GM23338 (cell line): ENCODE measurements around the gene ZNF804A. TPM values are rescaled to one million over a fixed set of nuclear protein-coding genes. Genes with fewer than 3 reads are reported as not detected.

Source experiments
- ATAC-seq: fragments of 200-7000 bp; cut with Tn5 transposase; 3 replicates; pipeline ENCODE4 v1.9.1; 2020
- DNase-seq: peaks from one replicate; pipeline ENCODE4 v3.0.0-alpha.2; 2015; ENCODE audit warnings: low spot score
- H2AFZ ChIP-seq: fragments of 200-600 bp; sonication (generic); 2 replicates; pipeline ENCODE4 v1.8.0; 2016; ENCODE audit warnings: antibody characterized with exemption, mild to moderate bottlenecking, moderate library complexity
- H3F3A ChIP-seq: fragments of 200-600 bp; sonication (generic); replicated peaks from 2 replicates; pipeline ENCODE4 v1.8.0; 2017; ENCODE audit warnings: antibody characterized with exemption, mixed run types, low read depth
- H3K27ac ChIP-seq: fragments of 200-600 bp; sonication (generic); 2 replicates; pipeline ENCODE4 v1.6.1; 2016; ENCODE audit warnings: low read depth
- H3K27me3 ChIP-seq: fragments of 200-600 bp; sonication (generic); 2 replicates; pipeline ENCODE4 v1.8.0; 2016; ENCODE audit warnings: mild to moderate bottlenecking, mixed run types, moderate library complexity; ENCODE audit not compliant: insufficient read depth
- H3K36me3 ChIP-seq: fragments of 200-600 bp; sonication (generic); 2 replicates; pipeline ENCODE4 v1.8.0; 2016; ENCODE audit warnings: mild to moderate bottlenecking; ENCODE audit not compliant: insufficient read depth
- H3K4me1 ChIP-seq: fragments of 200-600 bp; sonication (generic); 2 replicates; pipeline ENCODE4 v1.8.0; 2016; ENCODE audit warnings: mild to moderate bottlenecking, moderate library complexity; ENCODE audit not compliant: insufficient read depth
- H3K4me2 ChIP-seq: fragments of 200-600 bp; sonication (generic); 2 replicates; pipeline ENCODE4 v1.7.1; 2017; ENCODE audit warnings: mixed run types
- H3K4me3 ChIP-seq: fragments of 200-600 bp; sonication (generic); 2 replicates; pipeline ENCODE4 v1.6.1; 2016; ENCODE audit warnings: mixed run types
- H3K79me2 ChIP-seq: fragments of 200-600 bp; sonication (generic); replicated peaks from 2 replicates; pipeline ENCODE4 v1.8.0; 2017; ENCODE audit warnings: mild to moderate bottlenecking; ENCODE audit not compliant: insufficient read depth
- H3K9me2 ChIP-seq: fragments of 200-600 bp; sonication (generic); 2 replicates; pipeline ENCODE4 v1.8.0; 2017; ENCODE audit not compliant: insufficient read depth
- H4K20me1 ChIP-seq: fragments of 200-600 bp; sonication (generic); replicated peaks from 2 replicates; pipeline ENCODE4 v1.8.0; 2017; ENCODE audit warnings: mild to moderate bottlenecking; ENCODE audit not compliant: insufficient read depth
- H3K27ac Mint-ChIP-seq: 2 replicates; pipeline ENCODE4 v1.8.0; 2020; ENCODE audit warnings: inconsistent platforms, mild to moderate bottlenecking, moderate library complexity, mixed read lengths
- H3K27me3 Mint-ChIP-seq: 3 replicates; pipeline ENCODE4 v1.8.0; 2022; ENCODE audit warnings: low read depth, mild to moderate bottlenecking, moderate library complexity, mixed read lengths, inconsistent platforms; ENCODE audit not compliant: insufficient read depth, poor library complexity
- H3K36me3 Mint-ChIP-seq: 3 replicates; pipeline ENCODE4 v1.8.0; 2021; ENCODE audit warnings: low read depth, mild to moderate bottlenecking, inconsistent platforms, moderate library complexity, mixed read lengths
- H3K4me1 Mint-ChIP-seq: 3 replicates; pipeline ENCODE4 v1.8.0; 2020; ENCODE audit warnings: mild to moderate bottlenecking, inconsistent platforms, mixed read lengths
- H3K4me3 Mint-ChIP-seq: 3 replicates; pipeline ENCODE4 v1.8.0; 2021; ENCODE audit warnings: moderate library complexity, mild to moderate bottlenecking, inconsistent platforms, mixed read lengths
- H3K9me3 Mint-ChIP-seq: 3 replicates; pipeline ENCODE4 v1.8.0; 2020; ENCODE audit warnings: moderate library complexity, mild to moderate bottlenecking, inconsistent platforms, mixed read lengths
- CREB1 ChIP-seq: fragments of 250-450 bp; sonication (Bioruptor Pico); IDR thresholded peaks from 2 replicates; pipeline ENCODE4 v1.5.0; 2020; ENCODE audit warnings: low read depth, mild to moderate bottlenecking, moderate library complexity
- EZH2 ChIP-seq: fragments of 200-600 bp; sonication (generic); IDR thresholded peaks from one replicate; pipeline ENCODE4 v1.8.0; 2017; ENCODE audit warnings: antibody characterized with exemption, mild to moderate bottlenecking, low read depth; ENCODE audit not compliant: unreplicated experiment
- EZH2phosphoT487 ChIP-seq: fragments of 200-600 bp; sonication (generic); IDR thresholded peaks from one replicate; pipeline ENCODE4 v1.8.1; 2018; ENCODE audit warnings: antibody characterized with exemption; ENCODE audit not compliant: unreplicated experiment
- JUNB ChIP-seq: IDR thresholded peaks from one replicate; pipeline ENCODE4 v1.6.1; 2016; ENCODE audit warnings: antibody characterized with exemption; ENCODE audit not compliant: unreplicated experiment
- POLR2AphosphoS5 ChIP-seq: IDR thresholded peaks from 2 replicates; pipeline ENCODE4 v1.6.1; 2016; ENCODE audit warnings: antibody characterized with exemption, low read depth
- STAT1 ChIP-seq: IDR thresholded peaks from one replicate; pipeline ENCODE4 v1.6.1; 2016; ENCODE audit warnings: antibody characterized with exemption; ENCODE audit not compliant: unreplicated experiment
- ZNF114 ChIP-seq: fragments of 250-450 bp; sonication (Bioruptor Pico); IDR thresholded peaks from 2 replicates; pipeline ENCODE4 v1.5.0; 2020; ENCODE audit warnings: mild to moderate bottlenecking, moderate library complexity
- ZNF331 ChIP-seq: fragments of 250-450 bp; sonication (Bioruptor Pico); IDR thresholded peaks from 2 replicates; pipeline ENCODE4 v1.5.0; 2020; ENCODE audit warnings: low read depth, mild to moderate bottlenecking, moderate library complexity
- polyA plus RNA-seq: library from polyadenylated mRNA; unstranded; fragments of >200 nt; fragmentation: Nextera tagmentation; extraction: Ambion mirVana; gene quantifications from 2 replicates; pipeline ENCODE4 v1.2.1, GENCODE V29; 2016
- total RNA-seq: library from RNA; depleted of rRNA; stranded (reverse); fragments of >200 nt; shearing (Covaris generic); gene quantifications from 2 replicates; pipeline ENCODE4 v1.2.3, GENCODE V29; 2014
- TF ChIP-seq, protein P1 (sequence below): IDR thresholded peaks from one replicate; pipeline ENCODE4 v1.6.1; 2018; ENCODE audit warnings: antibody characterized with exemption; ENCODE audit not compliant: unreplicated experiment
- TF ChIP-seq, protein P2 (sequence below), 2 experiments: fragments of 200-600 bp in 1 of 2; sonication (generic) in 1 of 2; conservative IDR thresholded peaks; 2 replicates each; pipeline versions ENCODE4 v1.5.1 to v1.6.1; 2016 to 2017; ENCODE audit warnings: antibody characterized with exemption in 2 of 2, low read depth in 2 of 2, mild to moderate bottlenecking in 2 of 2, moderate library complexity in 1 of 2
- TF ChIP-seq, protein P3 (sequence below): IDR thresholded peaks from 2 replicates; pipeline ENCODE4 v1.6.1; 2016; ENCODE audit warnings: antibody characterized with exemption

Gene ZNF804A
- total and polyA plus RNA-seq, 2 experiments from 2014 or later, result not detected

DNA sequence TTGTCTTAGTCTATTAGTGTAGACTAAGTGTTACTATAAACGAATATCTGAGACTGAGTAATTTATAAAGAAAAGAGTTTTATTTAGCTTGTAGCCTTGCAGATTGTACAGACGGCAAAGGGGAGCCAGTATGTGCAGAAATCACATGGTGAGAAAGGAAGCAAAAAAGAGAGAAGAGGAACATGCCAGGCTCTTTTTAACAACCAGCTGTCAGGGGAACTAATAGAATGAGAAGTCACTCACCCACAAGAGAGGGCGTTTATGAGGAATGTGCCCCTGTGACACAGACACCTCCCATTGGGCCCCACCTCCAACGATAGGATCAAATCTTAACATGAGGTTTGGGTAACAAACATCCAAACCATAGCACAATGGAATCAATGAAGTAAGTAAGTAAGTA is 20.6 kb upstream of the ZNF804A start:
- H3K27ac Mint-ChIP-seq, result no peak overlapping the region
- Histone ChIP-seq H3K27ac (no peak overlapping the region), H3K4me1 (no peaks in the 10 kb centered on the region), H3K79me2 (no peaks in the 10 kb centered on the region), H3K4me3 (no peak overlapping the region), H2AFZ (no peak overlapping the region), H4K20me1 (no peaks in the 10 kb centered on the region), H3F3A (no peaks in the 10 kb centered on the region), H3K27me3 (no peaks in the 10 kb centered on the region), H3K36me3 (no peaks in the 10 kb centered on the region), H3K4me2 (no peak overlapping the region), H3K9me2 (no peaks in the 10 kb centered on the region)
- H3K4me3 Mint-ChIP-seq, result no peak overlapping the region
- no peaks in the 10 kb centered on the region for H3K27me3 Mint-ChIP-seq
- ATAC-seq (no peak), DNase-seq (no peak)
- H3K36me3 Mint-ChIP-seq, result no peaks in the 10 kb centered on the region
- H3K4me1 Mint-ChIP-seq, result no peaks in the 10 kb centered on the region
- H3K9me3 Mint-ChIP-seq, result no peaks in the 10 kb centered on the region
- TF ChIP-seq POLR2AphosphoS5 (no peak), STAT1 (no peak), CREB1 (CRISPR knock-in tag) (no peak), EZH2phosphoT487 (no peak), EZH2 (no peak), JUNB (no peak), ZNF331 (CRISPR knock-in tag) (no peak), ZNF114 (CRISPR knock-in tag) (no peak)
- TF ChIP-seq, protein P1, sequence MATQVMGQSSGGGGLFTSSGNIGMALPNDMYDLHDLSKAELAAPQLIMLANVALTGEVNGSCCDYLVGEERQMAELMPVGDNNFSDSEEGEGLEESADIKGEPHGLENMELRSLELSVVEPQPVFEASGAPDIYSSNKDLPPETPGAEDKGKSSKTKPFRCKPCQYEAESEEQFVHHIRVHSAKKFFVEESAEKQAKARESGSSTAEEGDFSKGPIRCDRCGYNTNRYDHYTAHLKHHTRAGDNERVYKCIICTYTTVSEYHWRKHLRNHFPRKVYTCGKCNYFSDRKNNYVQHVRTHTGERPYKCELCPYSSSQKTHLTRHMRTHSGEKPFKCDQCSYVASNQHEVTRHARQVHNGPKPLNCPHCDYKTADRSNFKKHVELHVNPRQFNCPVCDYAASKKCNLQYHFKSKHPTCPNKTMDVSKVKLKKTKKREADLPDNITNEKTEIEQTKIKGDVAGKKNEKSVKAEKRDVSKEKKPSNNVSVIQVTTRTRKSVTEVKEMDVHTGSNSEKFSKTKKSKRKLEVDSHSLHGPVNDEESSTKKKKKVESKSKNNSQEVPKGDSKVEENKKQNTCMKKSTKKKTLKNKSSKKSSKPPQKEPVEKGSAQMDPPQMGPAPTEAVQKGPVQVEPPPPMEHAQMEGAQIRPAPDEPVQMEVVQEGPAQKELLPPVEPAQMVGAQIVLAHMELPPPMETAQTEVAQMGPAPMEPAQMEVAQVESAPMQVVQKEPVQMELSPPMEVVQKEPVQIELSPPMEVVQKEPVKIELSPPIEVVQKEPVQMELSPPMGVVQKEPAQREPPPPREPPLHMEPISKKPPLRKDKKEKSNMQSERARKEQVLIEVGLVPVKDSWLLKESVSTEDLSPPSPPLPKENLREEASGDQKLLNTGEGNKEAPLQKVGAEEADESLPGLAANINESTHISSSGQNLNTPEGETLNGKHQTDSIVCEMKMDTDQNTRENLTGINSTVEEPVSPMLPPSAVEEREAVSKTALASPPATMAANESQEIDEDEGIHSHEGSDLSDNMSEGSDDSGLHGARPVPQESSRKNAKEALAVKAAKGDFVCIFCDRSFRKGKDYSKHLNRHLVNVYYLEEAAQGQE, result no peak
- TF ChIP-seq, protein P2, sequence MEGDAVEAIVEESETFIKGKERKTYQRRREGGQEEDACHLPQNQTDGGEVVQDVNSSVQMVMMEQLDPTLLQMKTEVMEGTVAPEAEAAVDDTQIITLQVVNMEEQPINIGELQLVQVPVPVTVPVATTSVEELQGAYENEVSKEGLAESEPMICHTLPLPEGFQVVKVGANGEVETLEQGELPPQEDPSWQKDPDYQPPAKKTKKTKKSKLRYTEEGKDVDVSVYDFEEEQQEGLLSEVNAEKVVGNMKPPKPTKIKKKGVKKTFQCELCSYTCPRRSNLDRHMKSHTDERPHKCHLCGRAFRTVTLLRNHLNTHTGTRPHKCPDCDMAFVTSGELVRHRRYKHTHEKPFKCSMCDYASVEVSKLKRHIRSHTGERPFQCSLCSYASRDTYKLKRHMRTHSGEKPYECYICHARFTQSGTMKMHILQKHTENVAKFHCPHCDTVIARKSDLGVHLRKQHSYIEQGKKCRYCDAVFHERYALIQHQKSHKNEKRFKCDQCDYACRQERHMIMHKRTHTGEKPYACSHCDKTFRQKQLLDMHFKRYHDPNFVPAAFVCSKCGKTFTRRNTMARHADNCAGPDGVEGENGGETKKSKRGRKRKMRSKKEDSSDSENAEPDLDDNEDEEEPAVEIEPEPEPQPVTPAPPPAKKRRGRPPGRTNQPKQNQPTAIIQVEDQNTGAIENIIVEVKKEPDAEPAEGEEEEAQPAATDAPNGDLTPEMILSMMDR (conservative IDR thresholded peaks at IDR 0.05; ENCODE audit: low read depth in 2 of 2), result no peak
- TF ChIP-seq, protein P3, sequence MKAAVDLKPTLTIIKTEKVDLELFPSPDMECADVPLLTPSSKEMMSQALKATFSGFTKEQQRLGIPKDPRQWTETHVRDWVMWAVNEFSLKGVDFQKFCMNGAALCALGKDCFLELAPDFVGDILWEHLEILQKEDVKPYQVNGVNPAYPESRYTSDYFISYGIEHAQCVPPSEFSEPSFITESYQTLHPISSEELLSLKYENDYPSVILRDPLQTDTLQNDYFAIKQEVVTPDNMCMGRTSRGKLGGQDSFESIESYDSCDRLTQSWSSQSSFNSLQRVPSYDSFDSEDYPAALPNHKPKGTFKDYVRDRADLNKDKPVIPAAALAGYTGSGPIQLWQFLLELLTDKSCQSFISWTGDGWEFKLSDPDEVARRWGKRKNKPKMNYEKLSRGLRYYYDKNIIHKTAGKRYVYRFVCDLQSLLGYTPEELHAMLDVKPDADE, result no peak
